PC-9 (cell line): ENCODE data around the gene GATD1.

Experiments used
- EZH2 ChIP-seq: fragments of 200-600 bp; sonication (generic); IDR thresholded peaks from 2 replicates; pipeline ENCODE4 v1.8.0; 2017; ENCODE audit warnings: antibody characterized with exemption, low read depth
- TF ChIP-seq, protein P1 (sequence below): fragments of 200-600 bp; sonication (generic); conservative IDR thresholded peaks from 2 replicates; pipeline ENCODE4 v1.6.1; 2017; ENCODE audit warnings: mixed run types, antibody characterized with exemption, mild to moderate bottlenecking, moderate library complexity

DNA sequence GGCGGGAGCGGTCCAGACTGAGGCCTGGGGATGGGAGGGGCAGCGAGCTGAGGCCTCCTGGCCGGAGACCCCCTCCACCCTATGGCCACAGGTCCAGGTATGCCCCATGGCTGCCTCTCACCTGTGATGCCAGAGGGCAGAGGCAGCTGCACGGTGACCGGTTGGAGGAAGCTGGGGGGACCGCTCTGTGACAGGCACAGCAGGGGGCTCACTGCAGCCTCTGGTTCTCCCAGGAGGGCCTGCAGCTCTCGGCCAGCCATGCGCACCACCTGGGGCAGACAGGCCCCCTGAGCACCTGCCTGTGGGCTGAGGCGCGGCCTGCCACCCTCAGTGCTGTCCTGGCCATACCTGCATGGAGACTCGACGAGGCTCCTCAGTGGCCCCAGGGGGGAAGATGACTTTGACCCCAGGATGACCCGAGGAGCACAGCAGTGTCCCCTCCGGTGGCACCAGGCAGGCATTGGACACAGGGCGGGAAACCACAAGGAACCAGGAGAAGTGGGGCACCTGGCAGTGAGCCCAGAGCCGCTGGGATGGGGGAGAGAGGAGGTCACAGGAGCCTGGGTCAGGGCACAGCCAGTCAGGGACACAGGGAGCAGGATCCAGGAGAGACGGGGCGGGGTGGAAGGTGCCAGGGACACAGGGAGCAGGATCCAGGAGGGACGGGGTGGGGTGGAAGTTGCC is 24.0 kb upstream of the GATD1 start:
- TF ChIP-seq, protein P1, sequence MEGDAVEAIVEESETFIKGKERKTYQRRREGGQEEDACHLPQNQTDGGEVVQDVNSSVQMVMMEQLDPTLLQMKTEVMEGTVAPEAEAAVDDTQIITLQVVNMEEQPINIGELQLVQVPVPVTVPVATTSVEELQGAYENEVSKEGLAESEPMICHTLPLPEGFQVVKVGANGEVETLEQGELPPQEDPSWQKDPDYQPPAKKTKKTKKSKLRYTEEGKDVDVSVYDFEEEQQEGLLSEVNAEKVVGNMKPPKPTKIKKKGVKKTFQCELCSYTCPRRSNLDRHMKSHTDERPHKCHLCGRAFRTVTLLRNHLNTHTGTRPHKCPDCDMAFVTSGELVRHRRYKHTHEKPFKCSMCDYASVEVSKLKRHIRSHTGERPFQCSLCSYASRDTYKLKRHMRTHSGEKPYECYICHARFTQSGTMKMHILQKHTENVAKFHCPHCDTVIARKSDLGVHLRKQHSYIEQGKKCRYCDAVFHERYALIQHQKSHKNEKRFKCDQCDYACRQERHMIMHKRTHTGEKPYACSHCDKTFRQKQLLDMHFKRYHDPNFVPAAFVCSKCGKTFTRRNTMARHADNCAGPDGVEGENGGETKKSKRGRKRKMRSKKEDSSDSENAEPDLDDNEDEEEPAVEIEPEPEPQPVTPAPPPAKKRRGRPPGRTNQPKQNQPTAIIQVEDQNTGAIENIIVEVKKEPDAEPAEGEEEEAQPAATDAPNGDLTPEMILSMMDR = no peak
- TF ChIP-seq EZH2 = no peak
